ENCODE measurements around the gene TYMS. TPM values are rescaled to one million over a fixed set of nuclear protein-coding genes. Genes with fewer than 3 reads are reported as not detected.
A peak's percentile ranks its signal among the peaks of the same experiment; 100 is the strongest.

Gene TYMS
- total and polyA plus RNA-seq, 9 of the 15 experiments (the other 6 are each of a cell fraction or from before 2014, with no cell fraction given), result 69.1 to 409 (median 175) TPM

GRCh38 chr18:650428-650858 is 7.0 kb upstream of the TYMS start (continued):
- TF ChIP-seq PBX2 (CRISPR knock-in tag; IDR thresholded peaks at IDR 0.05; ENCODE audit: low read depth), result no peak
- 0 out of 2 replicates have a peak, but pooled peaks have one; percentile 16 for TF ChIP-seq PBX2 (tag; conservative IDR thresholded peaks at IDR 0.05; ENCODE audit: low read depth)
- TF ChIP-seq THRB (CRISPR knock-in tag; conservative IDR thresholded peaks at IDR 0.05), result peak; percentile 91
- peak; percentile 17 for TF ChIP-seq TAF9B (IDR thresholded peaks at IDR 0.05; ENCODE audit: partially characterized antibody)
- no peak for TF ChIP-seq HIVEP1 (CRISPR knock-in tag; IDR thresholded peaks at IDR 0.05)
- TF ChIP-seq POU5F1 (IDR thresholded peaks at IDR 0.05; ENCODE audit: borderline replicate concordance, low read depth, low read length, partially characterized antibody), result no peak
- no peak for TF ChIP-seq SAFB (IDR thresholded peaks at IDR 0.05; ENCODE audit: borderline replicate concordance, low read depth, low read length)
- peak in 1 of 2 experiments; percentile 41; a peak in 1 of 4 replicates for TF ChIP-seq CSDE1 (IDR thresholded peaks at IDR 0.05)
- TF ChIP-seq IRF2 (CRISPR knock-in tag; IDR thresholded peaks at IDR 0.05), result no peak
- TF ChIP-seq KDM5B (IDR thresholded peaks at IDR 0.05; ENCODE audit: insufficient replicate concordance, low read depth, low read length), result no peak
- TF ChIP-seq ZNF766 (CRISPR knock-in tag; conservative IDR thresholded peaks at IDR 0.05), result peak; percentile 34; the same call in 1 of the 2 replicates
- peak; percentile 66; the same call in 1 of the 2 replicates for TF ChIP-seq HLTF (IDR thresholded peaks at IDR 0.05)
- no peak for TF ChIP-seq ZBTB5 (IDR thresholded peaks at IDR 0.05)
- TF ChIP-seq TCF3 (CRISPR knock-in tag; IDR thresholded peaks at IDR 0.05), result peak; percentile 18; the same call in 1 of the 2 replicates
- TF ChIP-seq CTBP1 (IDR thresholded peaks at IDR 0.05; ENCODE audit: borderline replicate concordance), result peak; percentile 94
- TF ChIP-seq ZNF584 (CRISPR knock-in tag; IDR thresholded peaks at IDR 0.05; ENCODE audit: low read depth), result 0 out of 2 replicates have a peak, but pooled peaks have one; percentile 36
- TF ChIP-seq BRF2 (IDR thresholded peaks at IDR 0.05; ENCODE audit: borderline replicate concordance, insufficient read depth, insufficient read length), result no peak
